Prostate gland (tissue), 2 donors: ENCODE results near the gene TTC1. TPM values are rescaled to one million over a fixed set of nuclear protein-coding genes. Genes with fewer than 3 reads are reported as not detected.

Experiments
- DNase-seq: peaks from one replicate; pipeline ENCODE4 v3.0.0-alpha.2; 2019; ENCODE audit warnings: low spot score
- H3K27ac ChIP-seq, 2 donors: fragments of 200-600 bp; sonication (generic); 2 replicates each; pipeline ENCODE4 v1.5.1; 2017 to 2019
- H3K27me3 ChIP-seq: fragments of 200-600 bp; sonication (generic); replicated peaks from 2 replicates; pipeline ENCODE4 v1.5.1; 2019; ENCODE audit not compliant: insufficient read depth
- H3K36me3 ChIP-seq, 2 donors: fragments of 200-600 bp; sonication (generic); 1 replicate in 1 of 2; 2 replicates in 1 of 2; pipeline versions ENCODE4 v1.5.1 to v1.8.1; 2017 to 2019
- H3K4me1 ChIP-seq: fragments of 200-600 bp; sonication (generic); replicated peaks from 2 replicates; pipeline ENCODE4 v1.5.1; 2019
- H3K4me3 ChIP-seq, 2 donors: fragments of 200-600 bp; sonication (generic); 2 replicates each; pipeline ENCODE4 v1.5.1; 2017 to 2019
- H3K9me3 ChIP-seq: fragments of 200-600 bp; sonication (generic); 2 replicates; pipeline ENCODE4 v1.5.1; 2017
- CTCF ChIP-seq, 4 experiments: fragments of 200-600 bp in 2 of 4; fragments of 450-650 bp in 2 of 4; sonication (generic) in 2 of 4; IDR thresholded peaks; 1 replicate in 3 of 4; 2 replicates in 1 of 4; pipeline ENCODE4 v1.5.1; 2016 to 2019; ENCODE audit warnings: antibody characterized with exemption in 4 of 4, mild to moderate bottlenecking in 2 of 4, moderate library complexity in 2 of 4
- POLR2A ChIP-seq: fragments of 450-650 bp; IDR thresholded peaks from one replicate; pipeline ENCODE4 v1.6.1; 2016; ENCODE audit warnings: antibody characterized with exemption, mild to moderate bottlenecking
- POLR2AphosphoS5 ChIP-seq: sonication (generic); formaldehyde crosslinking; IDR thresholded peaks from one replicate; pipeline ENCODE4 v1.6.1; 2017; ENCODE audit warnings: antibody characterized with exemption
- WGBS: methylation state at CpG from one replicate; pipeline ENCODE4 v1.1.5; 2018; 5-methylcytosine and 5-hydroxymethylcytosine counted together
- intact Hi-C: fragments of 100-400 bp; cut with DNase I; formaldehyde crosslinking; loops from one replicate; pipeline ENCODE4 v1.14.2; 2022
- total RNA-seq, 2 donors: library from RNA; depleted of rRNA; stranded (reverse); fragments of >200 nt; gene quantifications; one replicate each; pipeline ENCODE4 v1.1.0, GENCODE V29; 2016

The TTC1 gene
- total RNA-seq, 2 donors from 2014 or later: 30.6 to 34.2 TPM

- Histone ChIP-seq H3K36me3 (no peaks in the 10 kb centered on the region), H3K4me1 (no peaks in the 10 kb centered on the region), H3K9me3 (no peaks in the 10 kb centered on the region), H3K27ac (no peak overlapping the region), H3K27me3 (no peaks in the 10 kb centered on the region), H3K4me3 (no peak overlapping the region)
- no peak for DNase-seq
- TF ChIP-seq POLR2A (no peak), POLR2AphosphoS5 (no peak), CTCF (IDR thresholded peaks at IDR 0.05) (no peak)
- WGBS: 61% methylated on average over 1 of the region's 1 CpG
- intact Hi-C loops: no loop called here
Measured at GRCh38 chr5:160036243-160036642, 27.3 kb downstream of the TTC1 start.

DNA sequence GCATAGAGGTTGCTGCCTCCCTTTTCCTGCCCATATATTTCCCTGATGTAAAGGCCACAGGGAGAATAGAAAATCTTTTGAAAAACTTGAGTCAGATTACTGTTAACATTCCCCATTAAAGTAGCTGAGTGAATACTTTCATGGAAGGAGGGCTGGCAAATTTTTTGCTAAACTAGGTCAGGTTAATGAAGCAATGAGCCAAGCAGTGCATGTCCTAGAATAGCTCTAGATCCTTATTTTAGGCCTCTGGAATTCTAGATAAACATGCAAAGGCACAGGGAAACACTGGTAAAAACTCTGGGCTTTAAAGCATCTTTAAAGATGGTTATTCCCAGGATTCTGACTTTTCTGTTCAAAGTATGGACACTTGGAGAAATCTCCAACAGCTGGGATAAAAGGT, 27.9 kb downstream of the TTC1 start:
- Histone ChIP-seq H3K4me3 (no peak overlapping the region), H3K27ac (no peak overlapping the region), H3K27me3 (no peaks in the 10 kb centered on the region), H3K36me3 (no peaks in the 10 kb centered on the region), H3K9me3 (no peaks in the 10 kb centered on the region), H3K4me1 (no peaks in the 10 kb centered on the region)
- intact Hi-C loops: no loop called here
- DNase-seq: no peak
- TF ChIP-seq CTCF (IDR thresholded peaks at IDR 0.05) (no peak), POLR2AphosphoS5 (no peak), POLR2A (no peak)

DNA sequence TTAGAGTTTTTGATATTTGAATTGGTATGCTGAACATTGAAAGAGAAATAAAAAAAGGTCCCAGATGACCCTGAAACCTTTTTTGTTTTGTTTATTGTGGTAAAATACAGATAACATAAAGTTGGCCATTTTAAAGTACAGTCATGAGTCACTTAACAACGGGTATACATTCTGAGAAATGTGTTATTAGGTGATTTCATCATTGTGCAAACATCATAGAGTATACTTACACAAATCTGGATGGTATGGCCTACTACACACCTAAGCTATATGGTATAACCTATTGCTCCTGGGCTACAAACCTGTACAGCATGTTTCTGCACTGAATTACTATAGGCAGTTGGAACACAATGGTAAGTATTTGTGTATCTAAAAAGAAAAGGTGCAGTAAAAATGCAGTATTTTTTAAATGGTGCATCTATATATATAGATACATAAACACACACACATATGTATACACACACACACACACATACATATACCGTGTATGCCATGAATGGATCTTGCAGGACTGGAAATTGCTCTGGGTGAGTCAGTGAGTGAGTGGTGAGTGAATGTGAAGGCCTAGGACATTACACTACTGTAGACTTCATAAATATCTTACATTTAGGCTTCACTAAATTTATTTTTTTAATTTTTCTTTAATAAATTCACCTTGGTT, 31.0 kb downstream of the TTC1 start:
- Histone ChIP-seq H3K36me3 (no peaks in the 10 kb centered on the region), H3K27ac (no peak overlapping the region), H3K27me3 (no peaks in the 10 kb centered on the region), H3K4me1 (no peaks in the 10 kb centered on the region), H3K9me3 (no peaks in the 10 kb centered on the region), H3K4me3 (no peak overlapping the region)
- 54% methylated on average over 2 of the region's 2 CpGs for WGBS
- intact Hi-C loops: no loop called here
- DNase-seq: no peak
- no peak for TF ChIP-seq CTCF (IDR thresholded peaks at IDR 0.05)

DNA sequence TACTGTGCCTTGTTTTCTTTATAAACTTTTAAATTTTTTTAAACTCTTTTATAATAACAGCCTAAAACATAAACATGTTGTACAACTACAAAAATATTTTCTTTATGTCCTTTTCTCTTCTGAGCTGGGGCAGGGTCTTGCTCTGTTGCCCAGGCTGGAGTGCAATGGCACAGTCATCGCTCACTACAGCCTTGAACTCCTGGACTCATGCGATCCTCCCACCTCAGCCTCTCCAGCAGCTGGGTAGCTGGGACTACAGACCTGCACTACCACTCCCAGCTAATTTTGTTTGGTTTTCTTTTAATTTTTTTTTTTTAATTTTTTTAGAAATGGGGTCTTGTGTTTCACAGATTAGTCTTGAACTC, 31.5 kb downstream of the TTC1 start:
- H3K36me3 ChIP-seq: no peaks in the 10 kb centered on the region
- 95% methylated on average over 2 of the region's 2 CpGs for WGBS
- H3K27ac ChIP-seq: no peak overlapping the region
- TF ChIP-seq POLR2AphosphoS5 (no peak), CTCF (IDR thresholded peaks at IDR 0.05) (no peak), POLR2A (no peak)
- no peak for DNase-seq
- no peak overlapping the region for H3K4me3 ChIP-seq
- H3K27me3 ChIP-seq: no peaks in the 10 kb centered on the region
- no peaks in the 10 kb centered on the region for H3K9me3 ChIP-seq
- no peaks in the 10 kb centered on the region for H3K4me1 ChIP-seq
- intact Hi-C loops: no loop called here

DNA sequence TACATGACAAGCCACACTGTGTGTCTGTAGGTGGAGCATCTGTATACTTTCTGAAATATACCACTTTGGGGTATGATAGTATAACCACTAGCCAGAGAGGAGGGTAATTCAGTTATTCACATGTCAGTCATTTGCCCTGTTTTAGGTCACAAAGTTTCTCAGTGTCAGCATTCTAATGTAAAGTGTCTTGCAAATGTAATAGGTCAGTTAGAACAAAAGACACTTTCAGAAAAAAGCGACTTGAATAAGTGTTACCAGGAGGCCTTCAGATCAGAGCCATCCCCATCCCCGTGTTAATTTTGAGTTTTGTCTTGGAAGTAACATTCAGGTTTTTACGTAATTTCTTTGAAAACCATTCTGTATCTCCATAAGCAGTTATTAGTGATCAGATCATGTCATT, 33.7 kb downstream of the TTC1 start:
- intact Hi-C loops: no loop called here

More for the DNA sequence above, 33.7 kb downstream of the TTC1 start:
- Histone ChIP-seq H3K9me3 (no peaks in the 10 kb centered on the region), H3K27me3 (no peaks in the 10 kb centered on the region), H3K36me3 (no peaks in the 10 kb centered on the region), H3K27ac (no peak overlapping the region), H3K4me1 (no peaks in the 10 kb centered on the region), H3K4me3 (no peak overlapping the region)
- no peak for TF ChIP-seq CTCF (IDR thresholded peaks at IDR 0.05)
- no peak for TF ChIP-seq POLR2AphosphoS5
- no peak for TF ChIP-seq POLR2A
- 85% methylated on average over 3 of the region's 3 CpGs for WGBS
- no peak for DNase-seq
